Measurements from ENCODE around the gene PCED1A.

GRCh38 chr20:2829376-2829775, 11.1 kb downstream of the PCED1A start:
- TF ChIP-seq CTCF (IDR thresholded peaks at IDR 0.05) (no peak), POLR2A (IDR thresholded peaks at IDR 0.05) (no peak)
